HepG2 (cell line): ENCODE data around the gene SGCD. TPM values are rescaled to one million over a fixed set of nuclear protein-coding genes. Genes with fewer than 3 reads are reported as not detected.

Experiments
- CCAR2 ChIP-seq: fragments of 200-400 bp; formaldehyde crosslinking; optimal IDR thresholded peaks from 2 replicates; pipeline ENCODE3; 2018; ENCODE audit warnings: low read depth, mild to moderate bottlenecking, low read length, moderate library complexity
- FOXJ3 ChIP-seq: sonication (generic); formaldehyde crosslinking; IDR thresholded peaks from 2 replicates; pipeline ENCODE4 v1.4.0; 2020; ENCODE audit warnings: missing genetic modification reagents, mild to moderate bottlenecking, borderline replicate concordance
- TBL1XR1 ChIP-seq: fragments of 150-350 bp; IDR thresholded peaks from 2 replicates; pipeline ENCODE4 v1.6.1; 2014; ENCODE audit warnings: borderline replicate concordance, low read length; ENCODE audit not compliant: partially characterized antibody
- TCF7 ChIP-seq: sonication (generic); IDR thresholded peaks from 2 replicates; pipeline ENCODE4 v1.6.1; 2016; ENCODE audit warnings: antibody characterized with exemption, low read depth
- ZC3H13 ChIP-seq: sonication (generic); formaldehyde crosslinking; IDR thresholded peaks from 2 replicates; pipeline ENCODE4 v1.8.1; 2023; ENCODE audit warnings: mild to moderate bottlenecking, missing genetic modification reagents, moderate library complexity
- ZFP1 ChIP-seq: IDR thresholded peaks from 2 replicates; pipeline ENCODE4 v1.6.1; 2016
- ZNF33A ChIP-seq: sonication (generic); formaldehyde crosslinking; IDR thresholded peaks from 2 replicates; pipeline ENCODE4 v1.5.1; 2020; ENCODE audit warnings: missing genetic modification reagents, mild to moderate bottlenecking, moderate library complexity, borderline replicate concordance
- ZNF552 ChIP-seq: sonication (generic); formaldehyde crosslinking; IDR thresholded peaks from 2 replicates; pipeline ENCODE4 v1.9.0; 2022; ENCODE audit warnings: missing genetic modification reagents, mild to moderate bottlenecking, borderline replicate concordance
- ZNF564 ChIP-seq: sonication (generic); formaldehyde crosslinking; IDR thresholded peaks from 2 replicates; pipeline ENCODE4 v1.8.1; 2023; ENCODE audit warnings: mild to moderate bottlenecking, missing genetic modification reagents
- ZNF616 ChIP-seq: sonication (generic); formaldehyde crosslinking; IDR thresholded peaks from 2 replicates; pipeline ENCODE4 v1.5.0; 2020; ENCODE audit warnings: low read depth, mild to moderate bottlenecking, missing genetic modification reagents
- polyA plus RNA-seq, 8 experiments: library from polyadenylated mRNA; depleted of rRNA in 3 of 8; stranded (reverse) in 7 of 8; unstranded in 1 of 8; fragments of >200 nt; fragmentation: Illumina TruSeq in 4 of 8; extraction: Trizol in 4 of 8; gene quantifications; 2 replicates each; pipeline versions ENCODE4 v1.2.1 to v1.2.3, GENCODE V29; 2011 to 2016; ENCODE audit warnings: low read depth in 4 of 8, missing spikeins in 1 of 8, mixed read lengths in 1 of 8; ENCODE audit not compliant: insufficient read depth in 1 of 8
- total RNA-seq, 5 experiments: library from RNA; depleted of rRNA; stranded (reverse); fragments of >200 nt; fragmentation: Illumina TruSeq; extraction: Trizol; gene quantifications; 2 replicates each; pipeline ENCODE4 v1.2.3, GENCODE V29; 2016; ENCODE audit warnings: low read depth in 1 of 5
- TF ChIP-seq, protein P1 (sequence below): IDR thresholded peaks from 2 replicates; pipeline ENCODE4 v1.6.1; 2018; ENCODE audit warnings: missing genetic modification reagents, mild to moderate bottlenecking, missing compliant biosample characterization
- TF ChIP-seq, protein P2 (sequence below): sonication (generic); formaldehyde crosslinking; IDR thresholded peaks from 2 replicates; pipeline ENCODE4 v1.4.0; 2020; ENCODE audit warnings: missing genetic modification reagents
- TF ChIP-seq, protein P3 (sequence below): sonication (generic); formaldehyde crosslinking; IDR thresholded peaks from 2 replicates; pipeline ENCODE4 v1.4.0; 2020; ENCODE audit warnings: mild to moderate bottlenecking, missing genetic modification reagents
- TF ChIP-seq, protein P4 (sequence below): sonication (generic); formaldehyde crosslinking; IDR thresholded peaks from 2 replicates; pipeline ENCODE4 v1.4.0; 2020; ENCODE audit warnings: missing genetic modification reagents, borderline replicate concordance

The SGCD gene
- total and polyA plus RNA-seq, 2 of the 13 experiments (the other 11 are each of a cell fraction or from before 2014, with no cell fraction given), result not detected

DNA sequence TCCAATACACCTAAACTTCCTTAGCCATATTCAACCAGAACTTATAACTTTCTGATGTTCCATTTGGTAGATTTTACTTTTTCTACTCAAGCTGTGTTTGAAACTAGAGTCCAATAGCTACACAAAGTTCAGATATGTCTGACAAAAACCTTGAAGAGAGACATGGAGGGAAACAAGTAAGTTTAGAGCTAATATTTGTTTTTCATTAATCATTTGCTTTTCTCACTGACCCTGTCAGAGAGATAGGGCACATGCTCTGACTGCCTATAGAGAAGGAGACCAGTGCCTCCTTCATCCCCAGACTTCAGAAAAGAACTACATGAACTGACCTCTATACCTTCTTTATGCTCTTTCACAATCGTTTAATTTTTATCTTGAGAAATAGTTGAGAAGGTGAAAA lies 366.1 kb downstream of the SGCD start (continued):
- TF ChIP-seq, protein P1, sequence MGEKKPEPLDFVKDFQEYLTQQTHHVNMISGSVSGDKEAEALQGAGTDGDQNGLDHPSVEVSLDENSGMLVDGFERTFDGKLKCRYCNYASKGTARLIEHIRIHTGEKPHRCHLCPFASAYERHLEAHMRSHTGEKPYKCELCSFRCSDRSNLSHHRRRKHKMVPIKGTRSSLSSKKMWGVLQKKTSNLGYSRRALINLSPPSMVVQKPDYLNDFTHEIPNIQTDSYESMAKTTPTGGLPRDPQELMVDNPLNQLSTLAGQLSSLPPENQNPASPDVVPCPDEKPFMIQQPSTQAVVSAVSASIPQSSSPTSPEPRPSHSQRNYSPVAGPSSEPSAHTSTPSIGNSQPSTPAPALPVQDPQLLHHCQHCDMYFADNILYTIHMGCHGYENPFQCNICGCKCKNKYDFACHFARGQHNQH (CRISPR knock-in tag), result no peak
- TF ChIP-seq, protein P2, sequence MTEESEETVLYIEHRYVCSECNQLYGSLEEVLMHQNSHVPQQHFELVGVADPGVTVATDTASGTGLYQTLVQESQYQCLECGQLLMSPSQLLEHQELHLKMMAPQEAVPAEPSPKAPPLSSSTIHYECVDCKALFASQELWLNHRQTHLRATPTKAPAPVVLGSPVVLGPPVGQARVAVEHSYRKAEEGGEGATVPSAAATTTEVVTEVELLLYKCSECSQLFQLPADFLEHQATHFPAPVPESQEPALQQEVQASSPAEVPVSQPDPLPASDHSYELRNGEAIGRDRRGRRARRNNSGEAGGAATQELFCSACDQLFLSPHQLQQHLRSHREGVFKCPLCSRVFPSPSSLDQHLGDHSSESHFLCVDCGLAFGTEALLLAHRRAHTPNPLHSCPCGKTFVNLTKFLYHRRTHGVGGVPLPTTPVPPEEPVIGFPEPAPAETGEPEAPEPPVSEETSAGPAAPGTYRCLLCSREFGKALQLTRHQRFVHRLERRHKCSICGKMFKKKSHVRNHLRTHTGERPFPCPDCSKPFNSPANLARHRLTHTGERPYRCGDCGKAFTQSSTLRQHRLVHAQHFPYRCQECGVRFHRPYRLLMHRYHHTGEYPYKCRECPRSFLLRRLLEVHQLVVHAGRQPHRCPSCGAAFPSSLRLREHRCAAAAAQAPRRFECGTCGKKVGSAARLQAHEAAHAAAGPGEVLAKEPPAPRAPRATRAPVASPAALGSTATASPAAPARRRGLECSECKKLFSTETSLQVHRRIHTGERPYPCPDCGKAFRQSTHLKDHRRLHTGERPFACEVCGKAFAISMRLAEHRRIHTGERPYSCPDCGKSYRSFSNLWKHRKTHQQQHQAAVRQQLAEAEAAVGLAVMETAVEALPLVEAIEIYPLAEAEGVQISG (CRISPR knock-in tag), result no peak
- TF ChIP-seq ZNF552 (CRISPR knock-in tag), result no peak
- no peak for TF ChIP-seq ZNF33A (CRISPR knock-in tag)
- peak; percentile 36 for TF ChIP-seq TCF7
- TF ChIP-seq FOXJ3 (CRISPR knock-in tag), result peak; percentile 78; the same call in 1 of the 2 replicates
- TF ChIP-seq CCAR2, result no peak
- no peak for TF ChIP-seq ZFP1 (CRISPR knock-in tag)
- TF ChIP-seq ZC3H13, result no peak
- TF ChIP-seq, protein P3, sequence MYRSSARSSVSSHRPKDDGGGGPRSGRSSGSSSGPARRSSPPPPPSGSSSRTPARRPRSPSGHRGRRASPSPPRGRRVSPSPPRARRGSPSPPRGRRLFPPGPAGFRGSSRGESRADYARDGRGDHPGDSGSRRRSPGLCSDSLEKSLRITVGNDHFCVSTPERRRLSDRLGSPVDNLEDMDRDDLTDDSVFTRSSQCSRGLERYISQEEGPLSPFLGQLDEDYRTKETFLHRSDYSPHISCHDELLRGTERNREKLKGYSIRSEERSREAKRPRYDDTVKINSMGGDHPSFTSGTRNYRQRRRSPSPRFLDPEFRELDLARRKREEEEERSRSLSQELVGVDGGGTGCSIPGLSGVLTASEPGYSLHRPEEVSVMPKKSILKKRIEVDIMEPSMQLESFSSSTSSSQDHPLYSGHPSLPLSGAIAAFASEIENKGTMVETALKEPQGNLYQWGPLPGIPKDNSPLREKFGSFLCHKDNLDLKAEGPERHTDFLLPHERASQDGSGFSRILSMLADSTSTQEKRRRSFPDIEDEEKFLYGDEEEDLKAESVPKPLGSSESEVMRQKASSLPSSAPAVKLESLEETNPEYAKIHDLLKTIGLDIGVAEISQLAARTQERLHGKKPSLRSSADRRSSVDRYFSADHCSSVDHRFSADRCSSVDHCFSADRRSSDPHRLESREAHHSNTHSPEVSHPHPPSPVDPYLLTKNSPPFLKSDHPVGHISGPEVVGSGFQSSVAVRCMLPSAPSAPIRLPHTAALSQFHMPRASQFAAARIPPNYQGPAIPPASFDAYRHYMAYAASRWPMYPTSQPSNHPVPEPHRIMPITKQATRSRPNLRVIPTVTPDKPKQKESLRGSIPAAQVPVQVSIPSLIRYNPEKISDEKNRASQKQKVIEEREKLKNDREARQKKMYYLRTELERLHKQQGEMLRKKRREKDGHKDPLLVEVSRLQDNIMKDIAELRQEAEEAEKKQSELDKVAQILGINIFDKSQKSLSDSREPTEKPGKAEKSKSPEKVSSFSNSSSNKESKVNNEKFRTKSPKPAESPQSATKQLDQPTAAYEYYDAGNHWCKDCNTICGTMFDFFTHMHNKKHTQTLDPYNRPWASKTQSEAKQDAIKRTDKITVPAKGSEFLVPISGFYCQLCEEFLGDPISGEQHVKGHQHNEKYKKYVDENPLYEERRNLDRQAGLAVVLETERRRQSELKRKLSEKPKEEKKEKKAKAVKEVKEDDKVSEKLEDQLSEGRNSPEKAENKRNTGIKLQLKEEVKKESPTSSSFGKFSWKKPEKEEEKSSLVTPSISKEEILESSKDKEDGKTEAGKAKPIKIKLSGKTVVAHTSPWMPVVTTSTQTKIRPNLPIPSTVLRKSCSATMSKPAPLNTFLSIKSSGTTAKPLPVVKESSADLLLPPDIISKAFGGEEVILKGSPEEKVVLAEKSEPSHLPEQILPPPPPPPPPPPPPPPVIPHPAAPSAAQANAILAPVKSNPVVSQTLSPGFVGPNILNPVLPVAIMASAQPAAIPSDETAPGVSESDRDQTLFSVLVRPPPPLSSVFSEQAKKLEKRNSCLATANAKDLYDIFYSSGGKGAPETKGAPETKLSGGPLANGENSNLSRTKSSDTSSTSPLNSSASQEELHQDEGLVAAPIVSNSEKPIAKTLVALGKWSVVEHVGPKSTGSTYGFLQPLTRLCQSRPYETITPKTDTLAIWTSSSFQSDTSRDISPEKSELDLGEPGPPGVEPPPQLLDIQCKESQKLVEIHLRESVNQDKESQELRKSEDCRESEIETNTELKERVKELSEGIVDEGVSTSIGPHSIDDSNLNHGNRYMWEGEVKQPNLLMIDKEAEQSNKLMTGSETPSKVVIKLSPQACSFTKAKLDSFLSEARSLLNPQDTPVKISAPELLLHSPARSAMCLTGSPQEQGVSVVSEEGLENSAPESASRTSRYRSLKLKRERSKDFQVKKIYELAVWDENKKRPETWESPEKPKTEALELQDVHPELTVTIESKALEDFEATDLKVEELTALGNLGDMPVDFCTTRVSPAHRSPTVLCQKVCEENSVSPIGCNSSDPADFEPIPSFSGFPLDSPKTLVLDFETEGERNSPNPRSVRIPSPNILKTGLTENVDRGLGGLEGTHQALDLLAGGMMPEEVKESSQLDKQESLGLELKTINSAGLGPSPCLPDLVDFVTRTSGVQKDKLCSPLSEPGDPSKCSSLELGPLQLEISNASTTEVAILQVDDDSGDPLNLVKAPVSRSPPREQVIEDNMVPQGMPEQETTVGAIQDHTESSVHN, result no peak
- TF ChIP-seq, protein P4, sequence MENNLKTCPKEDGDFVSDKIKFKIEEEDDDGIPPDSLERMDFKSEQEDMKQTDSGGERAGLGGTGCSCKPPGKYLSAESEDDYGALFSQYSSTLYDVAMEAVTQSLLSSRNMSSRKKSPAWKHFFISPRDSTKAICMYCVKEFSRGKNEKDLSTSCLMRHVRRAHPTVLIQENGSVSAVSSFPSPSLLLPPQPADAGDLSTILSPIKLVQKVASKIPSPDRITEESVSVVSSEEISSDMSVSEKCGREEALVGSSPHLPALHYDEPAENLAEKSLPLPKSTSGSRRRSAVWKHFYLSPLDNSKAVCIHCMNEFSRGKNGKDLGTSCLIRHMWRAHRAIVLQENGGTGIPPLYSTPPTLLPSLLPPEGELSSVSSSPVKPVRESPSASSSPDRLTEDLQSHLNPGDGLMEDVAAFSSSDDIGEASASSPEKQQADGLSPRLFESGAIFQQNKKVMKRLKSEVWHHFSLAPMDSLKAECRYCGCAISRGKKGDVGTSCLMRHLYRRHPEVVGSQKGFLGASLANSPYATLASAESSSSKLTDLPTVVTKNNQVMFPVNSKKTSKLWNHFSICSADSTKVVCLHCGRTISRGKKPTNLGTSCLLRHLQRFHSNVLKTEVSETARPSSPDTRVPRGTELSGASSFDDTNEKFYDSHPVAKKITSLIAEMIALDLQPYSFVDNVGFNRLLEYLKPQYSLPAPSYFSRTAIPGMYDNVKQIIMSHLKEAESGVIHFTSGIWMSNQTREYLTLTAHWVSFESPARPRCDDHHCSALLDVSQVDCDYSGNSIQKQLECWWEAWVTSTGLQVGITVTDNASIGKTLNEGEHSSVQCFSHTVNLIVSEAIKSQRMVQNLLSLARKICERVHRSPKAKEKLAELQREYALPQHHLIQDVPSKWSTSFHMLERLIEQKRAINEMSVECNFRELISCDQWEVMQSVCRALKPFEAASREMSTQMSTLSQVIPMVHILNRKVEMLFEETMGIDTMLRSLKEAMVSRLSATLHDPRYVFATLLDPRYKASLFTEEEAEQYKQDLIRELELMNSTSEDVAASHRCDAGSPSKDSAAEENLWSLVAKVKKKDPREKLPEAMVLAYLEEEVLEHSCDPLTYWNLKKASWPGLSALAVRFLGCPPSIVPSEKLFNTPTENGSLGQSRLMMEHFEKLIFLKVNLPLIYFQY (CRISPR knock-in tag), result no peak
- no peak for TF ChIP-seq ZNF616 (CRISPR knock-in tag)
- TF ChIP-seq ZNF564 (CRISPR knock-in tag), result no peak
- no peak for TF ChIP-seq TBL1XR1
